ENCODE results near the gene ABCB11.

The ABCB11 gene

GRCh38 chr2:168956392-168956791 lies 74.7 kb downstream of the ABCB11 start:
- no peak for TF ChIP-seq CTCF (conservative IDR thresholded peaks at IDR 0.05; ENCODE audit: control insufficient read depth, insufficient read depth, low read depth, low read length)
- DNase-seq (ENCODE audit: low read depth), result peak; percentile 26
- no peak overlapping the region for H3K4me3 ChIP-seq (ENCODE audit: control insufficient read depth, low read depth, low read length)

DNA sequence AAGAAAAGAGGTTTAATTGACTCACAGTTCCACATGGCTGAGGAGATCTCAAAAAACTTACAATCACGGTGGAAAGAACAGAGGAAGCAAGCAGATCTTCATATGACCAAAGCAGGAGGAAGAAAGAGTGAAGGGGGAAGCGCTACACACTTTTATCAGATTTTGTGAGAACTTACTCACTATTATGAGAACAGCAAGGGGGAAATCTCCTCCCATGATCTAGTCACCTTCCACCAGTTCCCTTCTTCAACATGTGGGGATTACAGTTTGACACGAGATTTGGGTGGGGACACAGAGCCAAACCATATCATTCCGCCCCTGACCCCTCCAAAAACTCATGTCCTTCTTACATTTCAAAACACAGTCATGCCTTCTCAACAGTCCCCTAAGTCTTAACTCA lies 75.8 kb downstream of the ABCB11 start:
- no peak overlapping the region for H3K4me3 ChIP-seq (ENCODE audit: control insufficient read depth, low read depth, low read length)
- no peak for DNase-seq (ENCODE audit: low read depth)
- TF ChIP-seq CTCF (conservative IDR thresholded peaks at IDR 0.05; ENCODE audit: control insufficient read depth, insufficient read depth, low read depth, low read length), result no peak

DNA sequence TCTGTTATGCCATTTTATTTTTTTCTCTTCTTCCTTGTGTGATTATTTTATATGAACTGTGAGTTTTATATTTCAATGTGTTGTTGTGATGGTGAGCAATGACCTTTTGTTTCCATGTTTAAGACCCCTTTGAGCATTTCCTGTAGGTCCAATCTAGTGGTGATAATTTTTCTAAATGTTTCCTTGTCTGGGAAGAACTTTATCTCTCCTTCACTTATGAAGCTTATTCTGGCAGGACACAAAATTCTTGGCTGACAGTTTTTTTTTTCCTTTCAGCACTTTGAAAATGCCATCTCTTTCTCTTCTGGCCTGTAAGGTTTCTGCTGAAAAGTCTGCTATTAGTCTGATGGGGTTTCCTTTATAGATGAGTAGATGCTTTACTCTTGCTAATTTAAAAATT lies 76.9 kb downstream of the ABCB11 start:
- DNase-seq (ENCODE audit: low read depth), result no peak
- no peak for TF ChIP-seq CTCF (conservative IDR thresholded peaks at IDR 0.05; ENCODE audit: control insufficient read depth, insufficient read depth, low read depth, low read length)
- no peak overlapping the region for H3K4me3 ChIP-seq (ENCODE audit: control insufficient read depth, low read depth, low read length)

- no peak overlapping the region for H3K4me3 ChIP-seq (ENCODE audit: control insufficient read depth, low read depth, low read length)
- no peak for DNase-seq (ENCODE audit: low read depth)
- no peak for TF ChIP-seq CTCF (conservative IDR thresholded peaks at IDR 0.05; ENCODE audit: control insufficient read depth, insufficient read depth, low read depth, low read length)
These were observed 78.7 kb downstream of the ABCB11 start for GRCh38 chr2:168952424-168952823.

DNA sequence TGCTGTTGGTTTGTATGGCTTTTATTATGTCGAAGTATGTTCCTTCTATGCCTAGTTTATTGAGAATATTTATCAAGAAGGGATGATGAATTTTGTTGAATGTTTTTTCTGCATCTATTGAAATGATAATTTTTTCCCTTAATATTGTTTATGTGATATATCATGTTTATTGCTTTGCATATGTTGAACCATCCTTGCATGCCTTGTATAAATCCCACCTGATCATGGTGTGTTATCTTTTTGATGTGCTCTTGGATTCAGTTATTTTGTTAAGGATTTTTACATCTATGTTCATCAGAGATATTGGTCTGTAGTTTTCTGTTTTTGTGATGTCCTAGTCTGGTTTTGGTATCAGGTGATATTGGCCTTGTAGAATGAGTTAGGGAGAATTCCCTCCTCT lies 79.3 kb downstream of the ABCB11 start:
- TF ChIP-seq CTCF (conservative IDR thresholded peaks at IDR 0.05; ENCODE audit: control insufficient read depth, insufficient read depth, low read depth, low read length), result no peak
- no peak for DNase-seq (ENCODE audit: low read depth)
- H3K4me3 ChIP-seq (ENCODE audit: control insufficient read depth, low read depth, low read length), result no peak overlapping the region

DNA sequence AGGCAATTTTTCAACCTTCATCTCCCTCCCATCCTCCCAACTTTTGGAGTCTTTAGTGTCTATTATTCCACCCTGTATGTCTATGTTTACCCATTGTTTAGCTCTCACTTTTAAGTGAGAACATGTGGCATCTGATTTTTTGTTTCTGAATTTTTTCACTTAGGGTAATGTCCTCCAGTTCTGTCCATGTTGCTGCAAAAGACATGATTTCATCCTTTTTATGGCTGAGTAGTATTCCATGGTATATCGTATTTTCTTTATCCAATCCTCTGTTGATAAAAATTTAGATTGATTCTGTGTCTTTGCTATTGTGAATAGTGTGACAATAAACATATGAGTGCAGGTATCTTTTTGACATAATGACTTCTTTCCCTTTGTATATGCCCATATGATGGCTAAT lies 81.8 kb downstream of the ABCB11 start:
- TF ChIP-seq CTCF (conservative IDR thresholded peaks at IDR 0.05; ENCODE audit: control insufficient read depth, insufficient read depth, low read depth, low read length), result no peak
- no peak for DNase-seq (ENCODE audit: low read depth)
- H3K4me3 ChIP-seq (ENCODE audit: control insufficient read depth, low read depth, low read length), result no peak overlapping the region

DNA sequence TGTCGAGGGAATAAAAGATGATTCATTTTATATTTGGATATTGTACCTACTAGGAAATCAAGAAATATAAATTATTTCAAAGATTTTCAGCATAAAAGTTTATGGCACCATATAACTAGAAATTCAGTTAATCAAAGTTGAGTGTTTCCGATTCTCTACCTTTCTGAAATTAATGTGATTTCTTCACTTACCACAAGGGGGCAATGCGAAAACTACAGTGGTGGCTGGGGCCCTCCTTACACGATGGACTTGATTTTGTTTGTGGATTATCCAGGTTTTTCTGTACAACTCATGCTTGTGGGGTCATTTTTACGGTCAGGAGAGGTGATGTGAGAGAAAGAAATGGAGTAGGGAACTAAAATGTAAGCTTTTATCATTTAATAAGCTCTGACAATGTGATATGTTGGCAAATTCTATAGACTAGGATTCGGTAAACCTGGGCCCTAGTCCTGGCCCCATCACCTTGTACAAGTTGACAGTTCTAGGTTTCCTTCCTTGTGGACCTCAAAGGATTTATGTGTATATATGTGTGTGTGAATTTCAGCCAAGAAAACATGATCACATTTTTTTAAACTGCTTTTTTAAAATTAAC lies 82.4 kb downstream of the ABCB11 start:
- peak; percentile 22 for DNase-seq (ENCODE audit: low read depth)
- no peak overlapping the region for H3K4me3 ChIP-seq (ENCODE audit: control insufficient read depth, low read depth, low read length)
- peak; percentile 70 for TF ChIP-seq CTCF (conservative IDR thresholded peaks at IDR 0.05; ENCODE audit: control insufficient read depth, insufficient read depth, low read depth, low read length)
